NB4 (cell line): ENCODE results near the gene PDXP.

ENCODE experiments used
- CTCF ChIP-seq: IDR thresholded peaks from one replicate; pipeline ENCODE4 v1.5.1; 2012; ENCODE audit warnings: low read depth, low read length
- MYC ChIP-seq: IDR thresholded peaks from 2 replicates; pipeline ENCODE4 v1.6.1; 2011; ENCODE audit warnings: low read depth, low read length
- POLR2A ChIP-seq: IDR thresholded peaks from 2 replicates; pipeline ENCODE4 v1.6.1; 2011; ENCODE audit warnings: mild to moderate bottlenecking; ENCODE audit not compliant: insufficient read length; ENCODE audit errors: extremely low read depth

- no peak for TF ChIP-seq POLR2A
- TF ChIP-seq CTCF, result no peak
- no peak for TF ChIP-seq MYC
These were observed 29.7 kb upstream of the PDXP start for GRCh38 chr22:37628830-37629229.
